ENCODE data around the gene SMC1B.
"Not testable (repeated sequence)": the region's sequence is repeated elsewhere in the genome, so short reads cannot be mapped to it uniquely, and the experiment has no call there.

The SMC1B gene

GRCh38 chr22:45420011-45420410 lies 6.6 kb upstream of the SMC1B start:
- DNase-seq (ENCODE audit: low read depth), result no peak

GRCh38 chr22:45418770-45419138 lies 5.4 kb upstream of the SMC1B start:
- DNase-seq (ENCODE audit: low read depth), result no peak

GRCh38 chr22:45418056-45418769 lies 4.8 kb upstream of the SMC1B start:
- DNase-seq (ENCODE audit: low read depth), result no peak

- no peak for DNase-seq (ENCODE audit: low read depth)
Observed at GRCh38 chr22:45413013-45413367, 409 bp downstream of the SMC1B start.

GRCh38 chr22:45407793-45408192 lies 5.6 kb downstream of the SMC1B start:
- DNase-seq (ENCODE audit: low read depth), result no peak

GRCh38 chr22:45402466-45402985 lies 10.9 kb downstream of the SMC1B start:
- DNase-seq (ENCODE audit: low read depth), result no peak

GRCh38 chr22:45399712-45400445 lies 13.5 kb downstream of the SMC1B start:
- no peak for DNase-seq (ENCODE audit: low read depth)

- no peak for DNase-seq (ENCODE audit: low read depth)
Observed at GRCh38 chr22:45398214-45398613, 15.2 kb downstream of the SMC1B start.

GRCh38 chr22:45397806-45398205 lies 15.6 kb downstream of the SMC1B start:
- no peak for DNase-seq (ENCODE audit: low read depth)

- no peak for DNase-seq (ENCODE audit: low read depth)
Observed at GRCh38 chr22:45389546-45389945, 23.9 kb downstream of the SMC1B start.

GRCh38 chr22:45381348-45381747 lies 32.1 kb downstream of the SMC1B start:
- DNase-seq (ENCODE audit: low read depth), result no peak

- no peak for DNase-seq (ENCODE audit: low read depth)
Observed at GRCh38 chr22:45376703-45377102, 36.7 kb downstream of the SMC1B start.

- DNase-seq (ENCODE audit: low read depth), result no peak
Observed at GRCh38 chr22:45376009-45376408, 37.4 kb downstream of the SMC1B start.

- not testable (repeated sequence) for DNase-seq (ENCODE audit: low read depth)
Observed at GRCh38 chr22:45373592-45373991, 39.8 kb downstream of the SMC1B start.

GRCh38 chr22:45366713-45367112 lies 46.7 kb downstream of the SMC1B start:
- DNase-seq (ENCODE audit: low read depth), result no peak

GRCh38 chr22:45359627-45360026 lies 53.8 kb downstream of the SMC1B start:
- DNase-seq (ENCODE audit: low read depth), result no peak

- DNase-seq (ENCODE audit: low read depth), result no peak
Observed at GRCh38 chr22:45358127-45358526, 55.3 kb downstream of the SMC1B start.

GRCh38 chr22:45357490-45357889 lies 55.9 kb downstream of the SMC1B start:
- DNase-seq (ENCODE audit: low read depth), result no peak

GRCh38 chr22:45353786-45354185 lies 59.6 kb downstream of the SMC1B start:
- no peak for DNase-seq (ENCODE audit: low read depth)

GRCh38 chr22:45352757-45353156 lies 60.6 kb downstream of the SMC1B start:
- not testable (repeated sequence) for DNase-seq (ENCODE audit: low read depth)

GRCh38 chr22:45351956-45352355 lies 61.4 kb downstream of the SMC1B start:
- DNase-seq (ENCODE audit: low read depth), result no peak

GRCh38 chr22:45349916-45350315 lies 63.5 kb downstream of the SMC1B start:
- DNase-seq (ENCODE audit: low read depth), result no peak

- no peak for DNase-seq (ENCODE audit: low read depth)
Observed at GRCh38 chr22:45344334-45344733, 69.1 kb downstream of the SMC1B start.

GRCh38 chr22:45343143-45343542 lies 70.3 kb downstream of the SMC1B start:
- DNase-seq (ENCODE audit: low read depth), result no peak

Measured in activated T-cell treated with anti-CD3 and anti-CD28 coated beads for 24 hours (primary cell).